Duodenal mucosa (tissue), 2 donors: ENCODE data around the gene ENDOV.

ENCODE experiments used
- H3K27ac ChIP-seq: one replicate; pipeline ENCODE4 v1.7.0; 2013; ENCODE audit warnings: low read depth, low read length
- H3K27me3 ChIP-seq, 2 donors: one replicate each; pipeline ENCODE4 v1.7.0; 2013; ENCODE audit warnings: low read length in 2 of 2, control low read depth in 1 of 2; ENCODE audit not compliant: insufficient read depth in 2 of 2, control insufficient read depth in 1 of 2
- H3K36me3 ChIP-seq, 2 donors: one replicate each; pipeline ENCODE4 v1.7.0; 2013; ENCODE audit warnings: low read length in 2 of 2, control low read depth in 1 of 2; ENCODE audit not compliant: insufficient read depth in 2 of 2, control insufficient read depth in 1 of 2
- H3K4me1 ChIP-seq, 2 donors: one replicate each; pipeline ENCODE4 v1.7.0; 2013; ENCODE audit warnings: low read length in 2 of 2, control low read depth in 1 of 2; ENCODE audit not compliant: insufficient read depth in 2 of 2, control insufficient read depth in 1 of 2
- H3K4me3 ChIP-seq, 2 donors: one replicate each; pipeline ENCODE4 v1.7.0; 2013; ENCODE audit warnings: low read length in 2 of 2, low read depth in 1 of 2
- H3K9ac ChIP-seq, 2 donors: one replicate each; pipeline ENCODE4 v1.7.0; 2013; ENCODE audit warnings: low read length in 2 of 2, low read depth in 1 of 2
- H3K9me3 ChIP-seq, 2 donors: one replicate each; pipeline ENCODE4 v1.7.0; 2013; ENCODE audit warnings: low read length in 2 of 2, control low read depth in 1 of 2; ENCODE audit not compliant: control insufficient read depth in 1 of 2

Gene ENDOV

DNA sequence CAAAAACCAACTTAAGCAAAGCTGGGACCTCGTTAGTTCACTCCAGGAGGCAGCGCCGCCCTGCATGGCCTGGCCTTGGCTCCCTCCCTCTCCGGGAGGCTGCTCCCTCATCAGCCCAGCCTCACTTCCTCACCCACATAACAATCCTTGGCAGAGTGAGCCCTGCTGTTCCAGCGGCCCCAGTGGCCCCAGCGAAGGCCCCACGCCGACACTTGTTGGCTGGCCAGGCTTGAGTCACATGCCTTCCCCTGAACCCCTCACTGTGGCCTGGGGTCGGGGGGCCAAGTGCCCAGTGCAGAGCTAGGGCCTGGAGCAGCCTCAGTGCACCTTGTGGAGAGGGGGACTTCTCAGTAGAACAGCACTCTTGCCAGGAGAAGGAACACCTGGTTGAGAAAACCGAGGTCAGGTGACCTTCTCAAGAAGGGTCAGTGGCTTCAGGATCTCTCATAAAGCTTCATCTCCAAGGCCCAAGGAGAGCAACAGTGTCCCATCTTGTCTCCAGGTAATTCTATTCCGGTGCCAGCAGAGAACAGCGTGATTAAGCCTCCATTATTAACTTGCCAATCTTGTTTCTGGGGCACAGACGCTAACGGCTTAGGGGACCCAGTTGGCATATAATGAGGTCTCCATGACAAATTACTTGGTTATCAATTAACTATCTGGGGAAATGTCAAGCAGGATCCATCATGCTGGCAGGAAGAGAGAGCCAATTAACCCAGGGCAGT lies 26.8 kb downstream of the ENDOV start:
- Histone ChIP-seq H3K36me3 (no peaks in the 10 kb centered on the region), H3K9ac (no peak overlapping the region), H3K9me3 (no peaks in the 10 kb centered on the region), H3K27ac (no peak overlapping the region), H3K27me3 (no peaks in the 10 kb centered on the region), H3K4me3 (no peak overlapping the region), H3K4me1 (no peaks in the 10 kb centered on the region)

DNA sequence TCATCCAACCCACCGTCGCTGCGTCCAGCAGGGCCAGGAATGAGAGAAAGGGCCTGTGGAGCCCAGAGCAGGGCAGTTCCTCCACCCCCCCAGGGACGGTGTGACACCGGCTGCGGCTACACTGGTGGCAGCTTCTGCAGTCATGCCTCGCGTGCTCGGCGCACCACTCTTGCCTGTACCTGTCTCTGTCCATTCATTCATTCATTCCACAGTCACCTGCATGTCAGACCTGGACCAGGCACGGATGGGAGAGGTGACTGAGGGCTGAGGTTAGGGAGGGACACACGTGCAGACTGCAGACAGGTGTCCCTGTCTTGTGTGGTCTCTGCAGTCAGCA lies 27.3 kb downstream of the ENDOV start:
- no peaks in the 10 kb centered on the region for H3K36me3 ChIP-seq
- H3K27ac ChIP-seq, result no peak overlapping the region
- H3K27me3 ChIP-seq, result no peaks in the 10 kb centered on the region
- no peak overlapping the region for H3K4me3 ChIP-seq
- no peaks in the 10 kb centered on the region for H3K4me1 ChIP-seq
- no peaks in the 10 kb centered on the region for H3K9me3 ChIP-seq
- H3K9ac ChIP-seq, result no peak overlapping the region

- Histone ChIP-seq H3K27ac (no peak overlapping the region), H3K4me3 (no peak overlapping the region), H3K36me3 (no peaks in the 10 kb centered on the region), H3K4me1 (no peaks in the 10 kb centered on the region), H3K9me3 (no peaks in the 10 kb centered on the region), H3K9ac (no peak overlapping the region), H3K27me3 (no peaks in the 10 kb centered on the region)
Observed at GRCh38 chr17:80442764-80443163, 27.8 kb downstream of the ENDOV start.

DNA sequence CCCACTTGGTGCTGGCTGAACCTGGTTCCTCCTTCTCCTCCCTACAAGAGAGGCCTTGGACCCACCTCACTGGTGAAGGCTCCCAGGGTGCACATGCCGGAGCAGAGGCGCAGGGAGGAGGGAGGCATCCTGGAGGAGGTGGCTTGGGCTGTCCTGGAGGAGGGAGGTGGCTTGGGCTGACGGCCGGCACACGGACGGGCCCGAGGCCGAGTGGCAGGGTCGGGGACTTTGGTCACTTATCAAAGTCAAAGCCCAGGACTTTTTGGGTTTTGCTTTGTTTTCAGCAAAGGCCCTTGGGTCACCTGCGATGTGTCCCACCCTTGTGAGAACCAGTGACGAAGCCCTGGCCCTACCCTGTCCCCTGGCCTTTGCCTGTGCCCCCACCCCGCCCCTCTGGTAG lies 28.5 kb downstream of the ENDOV start:
- H3K27me3 ChIP-seq, result no peaks in the 10 kb centered on the region
- H3K4me1 ChIP-seq, result no peaks in the 10 kb centered on the region
- H3K9me3 ChIP-seq, result no peaks in the 10 kb centered on the region
- H3K4me3 ChIP-seq, result no peak overlapping the region
- no peak overlapping the region for H3K27ac ChIP-seq
- H3K36me3 ChIP-seq, result no peaks in the 10 kb centered on the region
- no peak overlapping the region for H3K9ac ChIP-seq

DNA sequence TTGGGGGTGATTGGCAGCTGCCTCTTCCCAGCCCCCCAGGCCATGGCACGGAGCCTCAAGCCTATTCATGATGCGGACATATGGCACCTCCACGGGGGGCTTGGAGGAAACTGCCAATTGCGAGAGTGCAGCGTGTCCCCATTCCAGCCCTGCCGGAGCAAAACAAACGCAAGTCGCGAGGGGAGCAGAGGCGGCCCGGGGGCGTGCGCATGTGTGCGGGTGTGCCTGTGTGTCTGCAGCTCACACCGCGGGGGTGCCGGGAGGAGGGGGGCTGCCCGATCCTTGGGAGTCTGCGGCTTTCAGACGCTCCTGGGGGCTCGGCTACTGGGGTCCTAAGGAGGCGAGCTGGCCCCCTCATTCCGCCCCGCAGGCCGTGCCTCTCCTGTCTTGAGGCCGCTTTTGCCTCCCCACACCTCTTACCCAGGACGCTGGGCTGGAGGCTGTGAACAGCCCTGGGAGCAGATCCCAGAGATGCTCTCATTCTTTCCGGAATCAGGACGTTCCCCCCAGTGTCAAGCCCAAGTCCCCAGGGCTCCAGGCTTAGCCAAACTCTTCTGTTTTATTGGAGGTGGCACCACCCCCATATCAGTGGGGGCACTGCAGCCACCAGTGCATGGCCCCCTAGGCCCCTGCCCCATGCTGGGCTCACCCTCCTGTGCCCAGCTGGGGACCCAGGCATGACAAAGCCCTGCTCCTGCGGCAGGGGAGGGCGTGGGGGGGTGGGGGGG lies 29.1 kb downstream of the ENDOV start:
- Histone ChIP-seq H3K36me3 (no peaks in the 10 kb centered on the region), H3K27me3 (no peaks in the 10 kb centered on the region), H3K9me3 (no peaks in the 10 kb centered on the region), H3K4me3 (no peak overlapping the region), H3K9ac (no peak overlapping the region), H3K4me1 (no peaks in the 10 kb centered on the region), H3K27ac (no peak overlapping the region)

- H3K27ac ChIP-seq, result no peak overlapping the region
- no peaks in the 10 kb centered on the region for H3K9me3 ChIP-seq
- H3K27me3 ChIP-seq, result no peaks in the 10 kb centered on the region
- H3K4me1 ChIP-seq, result no peaks in the 10 kb centered on the region
- H3K9ac ChIP-seq, result no peak overlapping the region
- no peaks in the 10 kb centered on the region for H3K36me3 ChIP-seq
- no peak overlapping the region for H3K4me3 ChIP-seq
Observed at GRCh38 chr17:80444644-80444979, 29.6 kb downstream of the ENDOV start.

- H3K27ac ChIP-seq, result no peak overlapping the region
Observed at GRCh38 chr17:80445007-80445725, 30.2 kb downstream of the ENDOV start.

DNA sequence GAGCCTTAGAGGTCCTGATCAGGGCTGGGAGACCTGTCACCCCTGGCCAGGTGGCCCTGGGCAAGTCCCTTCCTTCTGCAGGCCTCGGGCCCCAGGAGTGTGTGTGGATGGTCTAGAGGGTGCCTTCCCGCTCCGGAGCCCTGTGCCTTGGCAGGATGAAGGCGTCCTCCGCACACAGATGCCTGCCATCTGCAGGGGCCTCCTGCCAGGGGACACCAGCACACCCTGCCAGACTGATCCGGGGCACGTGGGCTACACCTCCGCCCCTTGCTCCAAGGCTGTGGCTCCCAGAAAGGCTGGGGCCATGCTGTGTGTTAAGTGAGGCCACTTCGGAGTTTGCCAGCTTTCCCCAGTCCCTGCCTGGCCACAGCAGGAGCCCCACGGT lies 30.8 kb downstream of the ENDOV start:
- no peak overlapping the region for H3K27ac ChIP-seq
- H3K9me3 ChIP-seq, result no peaks in the 10 kb centered on the region
- no peak overlapping the region for H3K4me3 ChIP-seq
- H3K9ac ChIP-seq, result no peak overlapping the region
- H3K36me3 ChIP-seq, result no peaks in the 10 kb centered on the region
- H3K4me1 ChIP-seq, result peaks cover 0 to 4% of the 10 kb centered on the region in 2 donors
- no peaks in the 10 kb centered on the region for H3K27me3 ChIP-seq

More at GRCh38 chr17:80445007-80445725, 30.2 kb downstream of the ENDOV start:
- Histone ChIP-seq H3K27me3 (no peaks in the 10 kb centered on the region), H3K9me3 (no peaks in the 10 kb centered on the region), H3K9ac (no peak overlapping the region), H3K36me3 (no peaks in the 10 kb centered on the region), H3K4me3 (no peak overlapping the region), H3K4me1 (no peaks in the 10 kb centered on the region)

DNA sequence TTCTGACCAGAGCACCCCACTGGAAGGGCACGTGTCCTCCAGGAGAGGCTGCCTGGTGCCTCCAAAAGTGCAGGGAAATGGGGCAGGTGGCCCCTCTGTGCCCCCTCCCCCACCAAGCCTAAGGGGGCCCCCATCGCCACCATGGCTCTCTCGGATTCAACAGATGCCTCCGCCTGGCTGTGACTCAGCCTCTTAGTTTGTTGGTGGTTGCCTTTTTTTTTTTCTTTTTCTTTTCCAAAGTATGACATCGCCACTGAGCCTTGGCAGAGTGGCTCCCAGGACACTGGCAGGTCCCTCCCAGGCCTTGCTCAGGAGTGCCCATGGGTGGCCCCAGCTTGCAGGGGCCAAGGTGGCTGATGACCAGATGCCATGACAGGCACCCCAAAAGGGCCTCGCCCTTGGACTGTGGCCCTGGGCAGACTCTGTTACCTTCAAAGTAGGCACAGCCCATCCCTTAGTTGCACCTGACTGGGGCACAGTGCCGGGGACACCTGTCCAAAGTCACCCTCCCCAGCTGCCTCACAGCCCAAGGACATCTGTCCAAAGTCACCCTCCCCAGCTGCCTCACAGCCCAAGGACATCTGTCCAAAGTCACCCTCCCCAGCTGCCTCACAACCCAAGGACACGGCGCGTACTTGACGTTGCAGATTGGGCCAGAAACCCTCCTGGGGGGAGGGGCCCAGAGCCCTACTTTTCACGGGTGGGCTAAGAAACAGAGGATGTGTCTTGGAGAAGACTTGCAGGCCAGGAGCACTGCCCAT lies 31.9 kb downstream of the ENDOV start:
- no peak overlapping the region for H3K9ac ChIP-seq
- no peaks in the 10 kb centered on the region for H3K36me3 ChIP-seq
- H3K4me1 ChIP-seq, result peaks cover 0 to 5% of the 10 kb centered on the region in 2 donors
- H3K27ac ChIP-seq, result no peak overlapping the region
- H3K4me3 ChIP-seq, result no peak overlapping the region
- H3K27me3 ChIP-seq, result no peaks in the 10 kb centered on the region
- no peaks in the 10 kb centered on the region for H3K9me3 ChIP-seq

- H3K27ac ChIP-seq, result no peak overlapping the region
- H3K4me1 ChIP-seq, result peaks cover 0 to 5% of the 10 kb centered on the region in 2 donors
- H3K36me3 ChIP-seq, result no peaks in the 10 kb centered on the region
- H3K27me3 ChIP-seq, result no peaks in the 10 kb centered on the region
- no peak overlapping the region for H3K9ac ChIP-seq
- no peak overlapping the region for H3K4me3 ChIP-seq
- H3K9me3 ChIP-seq, result no peaks in the 10 kb centered on the region
Observed at GRCh38 chr17:80447790-80448189, 32.8 kb downstream of the ENDOV start.
